GM20431 (cell line): Measurements from ENCODE around the gene NFIC.

Source experiments
- in situ Hi-C: fragments of 300-500 bp; cut with MseI, MboI; formaldehyde crosslinking; loops from one replicate; pipeline ENCODE4 v1.15.0; 2020; ENCODE audit warnings: low sequenced_read_pairs; ENCODE audit not compliant: unreplicated experiment

Gene NFIC

GRCh38 chr19:3515891-3516422, 149.6 kb downstream of the NFIC start:
- in situ Hi-C loops, result no loop called here

- in situ Hi-C loops, result no loop called here
These were observed 150.4 kb downstream of the NFIC start for GRCh38 chr19:3516675-3517207.

GRCh38 chr19:3517638-3518037, 151.3 kb downstream of the NFIC start:
- in situ Hi-C loops, result no loop called here

- in situ Hi-C loops, result no loop called here
These were observed 151.9 kb downstream of the NFIC start for GRCh38 chr19:3518255-3518654.

GRCh38 chr19:3518659-3519058, 152.3 kb downstream of the NFIC start:
- in situ Hi-C loops, result no loop called here
